ENCODE measurements around the gene TKFC. TPM values are rescaled to one million over a fixed set of nuclear protein-coding genes. Genes with fewer than 3 reads are reported as not detected.

Gene TKFC
- polyA plus RNA-seq, 1 of the 3 experiments (the other 2 are of a cell fraction): 72.0 TPM

- no peaks in the 10 kb centered on the region for H3K9me2 ChIP-seq
- no peaks in the 10 kb centered on the region for H3F3A ChIP-seq (replicated peaks; ENCODE audit: insufficient read depth)
- no peaks in the 10 kb centered on the region for H3K9me3 ChIP-seq
- DNase-seq: no peak
- no peaks in the 10 kb centered on the region for H3K36me3 ChIP-seq (replicated peaks in 1 of 2; ENCODE audit: control insufficient read depth in 1 of 2, insufficient read depth in 2 of 2, low read length in 1 of 2)
- H3K27me3 ChIP-seq (ENCODE audit: insufficient read depth): no peaks in the 10 kb centered on the region
- ChIA-PET CTCF (interaction anchor here (1.2 kb wide), 1 partner anchor 10 kb away, joined by 3 read pairs; no protein-coding TSS in a partner anchor), POLR2A (no interaction called here)
- no peaks in the 10 kb centered on the region for H4K20me1 ChIP-seq (ENCODE audit: insufficient read depth)
- H2AFZ ChIP-seq (ENCODE audit: low read depth): no peak overlapping the region
- no peak overlapping the region for H3K27ac ChIP-seq (ENCODE audit: low read depth in 2 of 2, low read length in 1 of 2)
- H3K9ac ChIP-seq: no peak overlapping the region
- H3K4me3 ChIP-seq (ENCODE audit: low read depth in 2 of 2, low read length in 1 of 2): no peak overlapping the region
- WGBS (ENCODE audit: low lambda C conversion rate): 83% methylated on average over 14 of the region's 14 CpGs
- TF ChIP-seq RFX5 (IDR thresholded peaks at IDR 0.05; ENCODE audit: low read length): no peak
- TF ChIP-seq, protein P1, sequence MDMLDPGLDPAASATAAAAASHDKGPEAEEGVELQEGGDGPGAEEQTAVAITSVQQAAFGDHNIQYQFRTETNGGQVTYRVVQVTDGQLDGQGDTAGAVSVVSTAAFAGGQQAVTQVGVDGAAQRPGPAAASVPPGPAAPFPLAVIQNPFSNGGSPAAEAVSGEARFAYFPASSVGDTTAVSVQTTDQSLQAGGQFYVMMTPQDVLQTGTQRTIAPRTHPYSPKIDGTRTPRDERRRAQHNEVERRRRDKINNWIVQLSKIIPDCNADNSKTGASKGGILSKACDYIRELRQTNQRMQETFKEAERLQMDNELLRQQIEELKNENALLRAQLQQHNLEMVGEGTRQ (IDR thresholded peaks at IDR 0.05; ENCODE audit: borderline replicate concordance, low read depth, low read length): no peak
- TF ChIP-seq JUND (IDR thresholded peaks at IDR 0.05): no peak
- no peak overlapping the region for H3K4me2 ChIP-seq
- no peaks in the 10 kb centered on the region for H3K4me1 ChIP-seq (ENCODE audit: control insufficient read depth in 1 of 2, insufficient read depth in 2 of 2, low read depth in 1 of 2, low read length in 1 of 2)
- H3K79me2 ChIP-seq (ENCODE audit: insufficient read depth): no peaks in the 10 kb centered on the region
Observed at GRCh38 chr11:61287338-61287977, 45.6 kb upstream of the TKFC start.

DNA sequence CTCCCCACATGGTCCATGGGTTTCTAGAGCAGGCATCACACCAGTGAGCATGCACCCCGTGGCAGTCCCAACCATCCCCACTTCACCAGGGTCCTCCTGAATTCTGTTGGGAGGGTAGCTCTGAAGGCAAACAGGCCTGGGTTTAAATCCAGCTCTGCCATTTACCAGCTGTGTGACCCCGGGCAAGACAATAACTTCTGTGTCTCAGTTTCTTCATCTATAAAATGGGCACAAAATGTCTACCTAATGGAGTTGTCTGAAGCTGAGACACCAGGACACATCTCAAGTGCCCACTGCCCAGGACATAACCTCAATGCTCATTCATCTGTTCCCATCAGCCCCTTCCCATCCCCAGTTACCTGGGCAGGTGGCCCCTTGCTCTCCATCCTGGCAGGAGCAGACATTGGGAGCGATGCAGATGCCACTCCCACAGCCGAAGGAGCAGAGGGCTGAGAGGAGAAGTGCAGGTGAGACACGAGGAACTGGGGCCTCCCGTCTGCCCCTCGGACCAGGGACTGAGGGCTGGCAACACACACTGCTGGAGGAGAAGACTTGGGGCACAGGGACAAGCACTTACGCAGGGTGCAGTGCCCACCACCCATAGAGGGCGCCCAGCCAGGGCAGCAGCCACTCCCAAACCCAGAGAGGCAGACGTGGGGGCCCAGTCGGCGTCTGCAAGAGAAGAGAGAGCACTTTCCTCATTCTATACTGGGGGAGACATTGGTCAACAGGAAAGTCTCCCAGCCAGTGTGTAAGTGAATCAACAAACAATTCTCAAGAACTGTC is 41.9 kb upstream of the TKFC start:
- Histone ChIP-seq H3F3A (replicated peaks; ENCODE audit: insufficient read depth) (no peaks in the 10 kb centered on the region), H3K9me2 (no peaks in the 10 kb centered on the region), H4K20me1 (ENCODE audit: insufficient read depth) (no peaks in the 10 kb centered on the region), H3K4me3 (ENCODE audit: low read depth in 2 of 2, low read length in 1 of 2) (no peak overlapping the region), H3K9ac (no peak overlapping the region), H3K4me1 (ENCODE audit: control insufficient read depth in 1 of 2, insufficient read depth in 2 of 2, low read depth in 1 of 2, low read length in 1 of 2) (peaks cover 6 to 16% of the 10 kb centered on the region in 2 experiments; a peak in 2 of 4 replicates), H3K27me3 (ENCODE audit: insufficient read depth) (no peaks in the 10 kb centered on the region), H2AFZ (ENCODE audit: low read depth) (no peak overlapping the region), H3K9me3 (no peaks in the 10 kb centered on the region), H3K27ac (ENCODE audit: low read depth in 2 of 2, low read length in 1 of 2) (no peak overlapping the region), H3K79me2 (ENCODE audit: insufficient read depth) (no peaks in the 10 kb centered on the region), H3K4me2 (no peak overlapping the region), H3K36me3 (replicated peaks in 1 of 2; ENCODE audit: control insufficient read depth in 1 of 2, insufficient read depth in 2 of 2, low read length in 1 of 2) (no peaks in the 10 kb centered on the region)
- CTCF ChIA-PET: interaction anchor here (2.0 kb wide), 1 partner anchor 37 kb away, joined by 7 read pairs; no protein-coding TSS in a partner anchor
- TF ChIP-seq, protein P2, sequence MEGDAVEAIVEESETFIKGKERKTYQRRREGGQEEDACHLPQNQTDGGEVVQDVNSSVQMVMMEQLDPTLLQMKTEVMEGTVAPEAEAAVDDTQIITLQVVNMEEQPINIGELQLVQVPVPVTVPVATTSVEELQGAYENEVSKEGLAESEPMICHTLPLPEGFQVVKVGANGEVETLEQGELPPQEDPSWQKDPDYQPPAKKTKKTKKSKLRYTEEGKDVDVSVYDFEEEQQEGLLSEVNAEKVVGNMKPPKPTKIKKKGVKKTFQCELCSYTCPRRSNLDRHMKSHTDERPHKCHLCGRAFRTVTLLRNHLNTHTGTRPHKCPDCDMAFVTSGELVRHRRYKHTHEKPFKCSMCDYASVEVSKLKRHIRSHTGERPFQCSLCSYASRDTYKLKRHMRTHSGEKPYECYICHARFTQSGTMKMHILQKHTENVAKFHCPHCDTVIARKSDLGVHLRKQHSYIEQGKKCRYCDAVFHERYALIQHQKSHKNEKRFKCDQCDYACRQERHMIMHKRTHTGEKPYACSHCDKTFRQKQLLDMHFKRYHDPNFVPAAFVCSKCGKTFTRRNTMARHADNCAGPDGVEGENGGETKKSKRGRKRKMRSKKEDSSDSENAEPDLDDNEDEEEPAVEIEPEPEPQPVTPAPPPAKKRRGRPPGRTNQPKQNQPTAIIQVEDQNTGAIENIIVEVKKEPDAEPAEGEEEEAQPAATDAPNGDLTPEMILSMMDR (IDR thresholded peaks at IDR 0.05): peak; percentile 22
- no peak for TF ChIP-seq RAD21 (IDR thresholded peaks at IDR 0.05; ENCODE audit: low read length)
- POLR2A ChIA-PET: no interaction called here
- no peak for DNase-seq
- WGBS (ENCODE audit: low lambda C conversion rate): 80% methylated on average over 7 of the region's 12 CpGs

GRCh38 chr11:61292356-61292755 is 40.7 kb upstream of the TKFC start:
- DNase-seq: no peak
- H3K9me3 ChIP-seq: no peaks in the 10 kb centered on the region
- 94% methylated on average over 2 of the region's 2 CpGs for WGBS (ENCODE audit: low lambda C conversion rate)
- no peaks in the 10 kb centered on the region for H3K27me3 ChIP-seq (ENCODE audit: insufficient read depth)
- no peak overlapping the region for H3K9ac ChIP-seq
- TF ChIP-seq RCOR1 (IDR thresholded peaks at IDR 0.05; ENCODE audit: low read length) (no peak), SIN3A (IDR thresholded peaks at IDR 0.05; ENCODE audit: borderline replicate concordance, low read depth, low read length) (no peak), EZH2phosphoT487 (IDR thresholded peaks at IDR 0.05; ENCODE audit: borderline replicate concordance, low read depth) (no peak), IRF3 (IDR thresholded peaks at IDR 0.05; ENCODE audit: low read depth, low read length) (no peak), RFX5 (IDR thresholded peaks at IDR 0.05; ENCODE audit: low read length) (no peak), GATA2 (CRISPR knock-in tag; IDR thresholded peaks at IDR 0.05) (no peak), CHD2 (IDR thresholded peaks at IDR 0.05; ENCODE audit: low read length, partially characterized antibody) (no peak), TCF12 (IDR thresholded peaks at IDR 0.05) (no peak), RXRA (IDR thresholded peaks at IDR 0.05; ENCODE audit: borderline replicate concordance, low read depth) (no peak), JUND (IDR thresholded peaks at IDR 0.05) (no peak)
- TF ChIP-seq, protein P2 (IDR thresholded peaks at IDR 0.05): no peak
- H3K9me2 ChIP-seq: no peaks in the 10 kb centered on the region
- no peak overlapping the region for H3K4me2 ChIP-seq
- peaks cover 0 to under 1% of the 10 kb centered on the region in 2 experiments for H3K36me3 ChIP-seq (replicated peaks in 1 of 2; ENCODE audit: control insufficient read depth in 1 of 2, insufficient read depth in 2 of 2, low read length in 1 of 2)
- no peaks in the 10 kb centered on the region for H3K79me2 ChIP-seq (ENCODE audit: insufficient read depth)
- POLR2A ChIA-PET: no interaction called here
- H3K4me1 ChIP-seq (ENCODE audit: control insufficient read depth in 1 of 2, insufficient read depth in 2 of 2, low read depth in 1 of 2, low read length in 1 of 2): peaks cover 11 to 16% of the 10 kb centered on the region in 2 experiments; a peak in 2 of 4 replicates
- no peak overlapping the region for H3K4me3 ChIP-seq (ENCODE audit: low read depth in 2 of 2, low read length in 1 of 2)
- no peak overlapping the region for H2AFZ ChIP-seq (ENCODE audit: low read depth)
- no peaks in the 10 kb centered on the region for H4K20me1 ChIP-seq (ENCODE audit: insufficient read depth)
- H3F3A ChIP-seq (replicated peaks; ENCODE audit: insufficient read depth): peaks cover 2% of the 10 kb centered on the region
- no peak overlapping the region for H3K27ac ChIP-seq (ENCODE audit: low read depth in 2 of 2, low read length in 1 of 2)
- CTCF ChIA-PET: interaction anchor here (3.2 kb wide), 1 partner anchor 39 kb away, joined by 20 read pairs; no protein-coding TSS in a partner anchor
